Small intestine (tissue), 7 donors: Measurements from ENCODE around the gene XRCC5. TPM values are rescaled to one million over a fixed set of nuclear protein-coding genes. Genes with fewer than 3 reads are reported as not detected.

Source experiments
- DNase-seq, 2 donors: peaks; one replicate each; pipeline versions ENCODE4 v3.0.0 to v3.0.0-alpha.2; 2013
- FAIRE-seq: peaks from 2 replicates; lab custom pipeline; 2012; peaks lifted over from hg19 to GRCh38; lab: Jason Lieb, UNC
- H3K27ac ChIP-seq, 3 donors: one replicate each; pipeline ENCODE4 v1.5.1; 2013; ENCODE audit warnings: low read length in 2 of 3, mild to moderate bottlenecking in 2 of 3, control low read depth in 1 of 3, inconsistent platforms in 1 of 3, low read depth in 1 of 3, moderate library complexity in 1 of 3
- H3K27me3 ChIP-seq, 3 donors: one replicate each; pipeline ENCODE4 v1.6.1; 2013; ENCODE audit warnings: low read length in 3 of 3, inconsistent platforms in 1 of 3; ENCODE audit not compliant: control insufficient read depth in 3 of 3, insufficient read depth in 3 of 3
- H3K36me3 ChIP-seq, 3 donors: one replicate each; pipeline ENCODE4 v1.6.1; 2013; ENCODE audit warnings: low read length in 3 of 3, inconsistent platforms in 1 of 3, low read depth in 1 of 3, mild to moderate bottlenecking in 1 of 3, moderate library complexity in 1 of 3; ENCODE audit not compliant: control insufficient read depth in 3 of 3, insufficient read depth in 2 of 3
- H3K4me1 ChIP-seq, 3 donors: one replicate each; pipeline ENCODE4 v1.6.1; 2013; ENCODE audit warnings: low read length in 2 of 3, inconsistent platforms in 1 of 3, low read depth in 1 of 3, mild to moderate bottlenecking in 1 of 3, moderate library complexity in 1 of 3; ENCODE audit not compliant: control insufficient read depth in 3 of 3, insufficient read depth in 2 of 3
- H3K4me3 ChIP-seq, 3 donors: one replicate each; pipeline ENCODE4 v1.5.1; 2013; ENCODE audit warnings: low read length in 3 of 3, control low read depth in 1 of 3, inconsistent platforms in 1 of 3, low read depth in 1 of 3, mild to moderate bottlenecking in 1 of 3, moderate library complexity in 1 of 3
- H3K9me3 ChIP-seq, 2 donors: one replicate each; pipeline ENCODE4 v1.6.1; 2013; ENCODE audit warnings: low read depth in 1 of 2, low read length in 1 of 2; ENCODE audit not compliant: control insufficient read depth in 2 of 2, insufficient read depth in 1 of 2
- WGBS, 3 donors: extraction: QIAGEN DNeasy Blood & Tissue Kit; methylation state at CpG; one replicate each; pipeline ENCODE4 v1.1.7; 2013; 5-methylcytosine and 5-hydroxymethylcytosine counted together
- polyA plus RNA-seq, 4 donors: library from polyadenylated mRNA; stranded (reverse) in 3 of 4; unstranded in 1 of 4; fragments of 200-250 nt in 3 of 4; fragments of 120-200 nt in 1 of 4; gene quantifications; one replicate each; pipeline versions ENCODE4 v1.2.1 to v1.2.3, GENCODE V29; 2013
- donor health status: healthy with polysubstance abuse.
- donor health status: control.
- donor health status: control.
- donor health status: Bipolar disorder and iron deficiency.
- donor health status: healthy.

Gene XRCC5
- polyA plus RNA-seq, 4 donors: 76.7 to 188 (median 99.5) TPM

- Histone ChIP-seq H3K9me3 (no peaks in the 10 kb centered on the region), H3K4me3 (peak overlapping the region in 2 of 3 donors; percentile 27 to 37), H3K36me3 (peaks cover 0 to 6% (median 3%) of the 10 kb centered on the region in 3 donors), H3K27ac (peak overlapping the region; percentile 44 to 73 (median 55)), H3K27me3 (no peaks in the 10 kb centered on the region), H3K4me1 (peaks cover 0 to 23% (median 4%) of the 10 kb centered on the region in 3 donors)
- FAIRE-seq (no peak), DNase-seq (peak; percentile 41 to 60)
- 32 to 59% (median 49%) methylated on average over 13 of the region's 13 CpGs for WGBS, 3 donors
Observed at GRCh38 chr2:216107760-216108159, 1.4 kb upstream of the XRCC5 start.

- Histone ChIP-seq H3K27ac (peak overlapping the region in 1 of 3 donors; percentile 73), H3K4me1 (peaks cover 0 to 25% (median 4%) of the 10 kb centered on the region in 3 donors), H3K27me3 (no peaks in the 10 kb centered on the region), H3K36me3 (peaks cover 0 to 7% (median 3%) of the 10 kb centered on the region in 3 donors), H3K9me3 (no peaks in the 10 kb centered on the region), H3K4me3 (peak overlapping the region in 1 of 3 donors; percentile 94)
- WGBS, 3 donors: 27 to 46% (median 43%) methylated on average over 6 of the region's 6 CpGs
- FAIRE-seq (no peak), DNase-seq (peak; percentile 25 to 43)
Observed at GRCh38 chr2:216108310-216108966, 710 bp upstream of the XRCC5 start.

- H3K9me3 ChIP-seq: no peaks in the 10 kb centered on the region
- no peak for FAIRE-seq
- H3K4me1 ChIP-seq: peaks cover 0 to 35% (median 4%) of the 10 kb centered on the region in 3 donors
- peak overlapping the region; percentile 82 to 96 (median 94) for H3K4me3 ChIP-seq
- 1 to 3% (median 1%) methylated on average over 10 of the region's 10 CpGs for WGBS, 3 donors
- H3K36me3 ChIP-seq: peaks cover 0 to 12% (median 3%) of the 10 kb centered on the region in 3 donors
- peak overlapping the region; percentile 38 to 85 (median 73) for H3K27ac ChIP-seq
- H3K27me3 ChIP-seq: no peaks in the 10 kb centered on the region
- peak; percentile 33 to 55 for DNase-seq
Observed at GRCh38 chr2:216109962-216110614, 940 bp downstream of the XRCC5 start.

GRCh38 chr2:216110620-216111019 is 1.5 kb downstream of the XRCC5 start:
- 0 to 17% (median 13%) methylated on average over 1 of the region's 1 CpG for WGBS, 3 donors
- Histone ChIP-seq H3K9me3 (no peaks in the 10 kb centered on the region), H3K4me1 (peaks cover 0 to 35% (median 4%) of the 10 kb centered on the region in 3 donors), H3K27ac (peak overlapping the region in 1 of 3 donors; percentile 85), H3K4me3 (peak overlapping the region in 2 of 3 donors; percentile 82 to 94), H3K27me3 (no peaks in the 10 kb centered on the region), H3K36me3 (peaks cover 0 to 12% (median 3%) of the 10 kb centered on the region in 3 donors)
- no peak for DNase-seq
- no peak for FAIRE-seq

- 77 to 81% (median 80%) methylated on average over 7 of the region's 7 CpGs for WGBS, 3 donors
- Histone ChIP-seq H3K36me3 (peaks cover 0 to 12% (median 3%) of the 10 kb centered on the region in 3 donors), H3K4me1 (peaks cover 0 to 35% (median 4%) of the 10 kb centered on the region in 3 donors), H3K9me3 (no peaks in the 10 kb centered on the region), H3K27me3 (no peaks in the 10 kb centered on the region), H3K27ac (no peak overlapping the region), H3K4me3 (no peak overlapping the region)
- DNase-seq (no peak), FAIRE-seq (no peak)
Observed at GRCh38 chr2:216111122-216111521, 2.0 kb downstream of the XRCC5 start.

DNA sequence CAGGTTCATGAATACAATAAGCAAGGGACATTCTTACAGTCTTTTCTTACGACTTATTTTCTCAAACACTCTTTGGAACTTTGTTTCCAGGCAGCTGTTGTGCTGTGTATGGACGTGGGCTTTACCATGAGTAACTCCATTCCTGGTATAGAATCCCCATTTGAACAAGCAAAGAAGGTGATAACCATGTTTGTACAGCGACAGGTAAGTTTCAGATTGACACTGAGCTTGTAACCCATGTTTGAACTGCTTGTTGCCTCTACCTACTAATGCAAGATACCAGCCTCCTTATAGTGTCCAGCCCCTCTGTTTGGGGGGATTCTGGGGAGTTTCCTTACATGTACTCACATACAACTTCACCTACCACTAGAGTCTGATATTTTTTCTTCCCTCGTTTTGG is 3.8 kb downstream of the XRCC5 start:
- no peak overlapping the region for H3K4me3 ChIP-seq
- peaks cover 8 to 14% (median 11%) of the 10 kb centered on the region in 3 donors for H3K36me3 ChIP-seq
- FAIRE-seq (no peak), DNase-seq (no peak)
- H3K27me3 ChIP-seq: no peaks in the 10 kb centered on the region
- no peaks in the 10 kb centered on the region for H3K9me3 ChIP-seq
- no peak overlapping the region for H3K27ac ChIP-seq
- H3K4me1 ChIP-seq: peaks cover 0 to 29% (median 4%) of the 10 kb centered on the region in 3 donors
- WGBS, 3 donors: 57 to 67% (median 58%) methylated on average over 4 of the region's 4 CpGs

DNA sequence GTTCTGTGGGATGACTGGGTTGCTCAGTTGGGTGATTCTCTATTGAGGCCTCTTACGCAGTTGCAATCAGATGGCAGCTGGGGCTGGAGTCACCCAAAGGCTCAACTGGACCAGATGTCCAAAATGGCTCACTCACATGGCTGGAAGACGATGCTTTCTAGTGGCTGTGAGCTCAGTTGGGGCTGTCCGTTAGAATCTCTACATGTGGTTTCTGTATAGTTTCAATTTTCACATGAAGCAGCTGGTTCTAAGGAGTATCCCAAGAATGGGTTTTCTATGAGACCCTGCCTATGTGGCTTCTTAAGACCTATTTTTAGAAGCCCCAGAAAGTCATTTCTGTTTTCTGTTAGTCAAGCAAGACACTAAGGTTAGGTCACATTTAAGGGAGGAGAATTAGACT is 4.4 kb downstream of the XRCC5 start:
- Histone ChIP-seq H3K27ac (no peak overlapping the region), H3K27me3 (no peaks in the 10 kb centered on the region), H3K36me3 (peaks cover 8 to 18% (median 16%) of the 10 kb centered on the region in 3 donors), H3K4me1 (peaks cover 0 to 23% (median 2%) of the 10 kb centered on the region in 3 donors), H3K9me3 (no peaks in the 10 kb centered on the region), H3K4me3 (no peak overlapping the region)
- FAIRE-seq (no peak), DNase-seq (no peak)
- 71 to 79% (median 79%) methylated on average over 3 of the region's 3 CpGs for WGBS, 3 donors

GRCh38 chr2:216114382-216114713 is 5.2 kb downstream of the XRCC5 start:
- WGBS, 3 donors: 10 to 29% (median 12%) methylated on average over 4 of the region's 4 CpGs
- H3K27me3 ChIP-seq: no peaks in the 10 kb centered on the region
- H3K4me1 ChIP-seq: peaks cover 0 to 23% (median 2%) of the 10 kb centered on the region in 3 donors
- peak overlapping the region; percentile 30 to 62 (median 37) for H3K27ac ChIP-seq
- H3K9me3 ChIP-seq: no peaks in the 10 kb centered on the region
- FAIRE-seq (no peak), DNase-seq (no peak)
- no peak overlapping the region for H3K4me3 ChIP-seq
- peaks cover 11 to 20% (median 18%) of the 10 kb centered on the region in 3 donors for H3K36me3 ChIP-seq
